Stimulated activated CD4-positive, alpha-beta T cell treated with anti-CD3 and anti-CD28 coated beads, Interleukin-4, amount 100 ng/mL, for 48 hours (primary cell): ENCODE results near the gene GPATCH11.

Experiments
- DNase-seq, 2 donors: peaks; one replicate each; pipeline ENCODE4 v3.0.0-alpha.2; 2020; ENCODE audit warnings: low read depth in 2 of 2

The GPATCH11 gene

DNA sequence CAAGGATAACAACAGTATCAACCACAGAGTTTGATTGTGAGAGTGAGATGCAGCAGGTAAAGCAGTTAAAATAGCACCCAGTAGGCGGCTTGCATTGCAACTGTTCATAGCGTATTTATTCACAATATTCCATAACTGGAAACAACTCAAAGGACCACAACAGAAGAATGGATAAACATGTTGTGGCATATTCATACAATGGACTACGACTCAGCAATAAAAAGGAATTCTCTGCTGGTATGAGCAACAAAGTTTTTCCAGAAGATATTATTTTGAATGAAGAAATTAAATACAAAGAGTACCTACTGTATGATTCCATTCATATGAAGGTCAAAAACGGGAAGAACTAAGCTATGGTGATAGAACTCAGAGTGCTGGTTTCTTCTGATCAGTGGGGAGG is 25.2 kb downstream of the GPATCH11 start:
- DNase-seq = no peak

DNA sequence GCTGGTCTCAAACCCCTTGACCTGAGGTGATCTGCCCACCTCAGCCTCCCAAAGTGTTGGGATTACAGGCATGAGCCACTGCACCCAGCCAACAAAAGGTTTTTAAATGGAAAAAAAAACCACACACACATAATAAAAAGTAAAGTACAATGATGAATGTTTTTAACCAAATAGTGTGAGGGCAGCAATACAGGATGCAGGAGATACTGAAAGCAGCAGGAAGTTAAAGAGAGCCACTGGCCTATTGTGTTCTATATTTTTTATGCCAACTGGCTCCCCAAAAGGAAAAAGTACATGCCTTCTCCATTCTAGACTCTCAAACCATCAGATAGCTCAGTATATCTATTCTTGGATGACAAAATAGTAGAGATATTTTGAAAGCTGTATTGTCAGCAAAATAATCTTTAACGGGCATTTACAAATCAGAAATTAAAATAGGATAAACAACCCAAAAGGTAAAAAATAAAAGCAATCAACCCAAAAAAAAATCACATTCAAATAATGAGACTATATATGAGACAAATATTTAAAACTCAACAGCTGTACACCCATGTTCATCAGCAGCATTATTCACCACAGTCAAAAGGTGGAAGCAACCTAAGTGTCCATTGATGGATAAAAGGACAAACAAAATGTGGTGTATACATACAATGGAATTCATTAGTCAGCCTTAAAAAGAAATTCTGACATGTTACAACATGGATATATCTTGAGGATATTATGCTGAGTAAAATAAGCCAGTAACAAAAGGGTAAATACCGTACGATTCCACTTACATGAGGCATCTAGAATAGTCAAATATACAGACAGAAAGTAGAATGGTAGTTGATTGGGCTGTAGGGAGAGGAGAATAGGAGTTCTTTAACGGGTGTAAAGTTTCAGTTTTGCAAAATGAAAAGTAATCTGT is 26.2 kb downstream of the GPATCH11 start:
- no peak for DNase-seq

DNA sequence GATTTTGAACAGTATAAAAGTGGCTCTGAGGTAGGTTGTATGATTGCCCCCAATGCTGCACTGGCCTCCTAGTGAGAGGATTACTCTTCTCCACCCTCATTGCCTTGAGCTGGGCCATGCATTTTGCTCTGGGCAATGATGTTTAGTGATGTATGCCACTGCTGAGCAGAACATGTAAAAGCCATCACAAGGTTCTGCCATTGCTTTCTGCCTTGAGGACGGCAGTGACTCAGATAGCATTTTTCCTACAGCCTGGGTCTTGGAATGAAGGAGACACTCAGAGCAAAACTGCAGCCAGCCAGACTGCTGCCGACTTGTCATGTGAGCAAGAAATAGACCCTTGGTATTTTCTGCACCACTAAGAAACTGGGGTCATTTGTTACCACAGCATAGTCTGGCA is 27.6 kb downstream of the GPATCH11 start:
- DNase-seq = no peak

DNA sequence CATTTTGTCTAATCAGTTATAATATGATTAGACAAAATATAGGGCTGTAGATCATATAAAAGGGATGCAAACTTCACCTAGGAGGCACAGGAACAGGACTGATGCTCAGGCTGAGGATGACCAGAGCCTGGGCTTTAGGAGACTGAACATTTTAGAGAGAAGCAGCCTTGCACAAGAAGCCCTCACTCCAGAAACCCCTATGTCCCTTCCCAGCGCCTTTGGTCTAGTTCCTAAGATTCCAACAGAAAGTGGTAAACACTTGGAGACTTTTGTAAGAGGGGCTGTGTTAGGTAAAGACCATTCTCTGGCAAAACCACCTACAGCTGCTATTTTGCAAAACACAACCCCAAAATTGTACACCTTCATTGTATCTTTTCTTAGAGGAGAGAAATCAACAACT is 33.2 kb downstream of the GPATCH11 start:
- DNase-seq = no peak

DNA sequence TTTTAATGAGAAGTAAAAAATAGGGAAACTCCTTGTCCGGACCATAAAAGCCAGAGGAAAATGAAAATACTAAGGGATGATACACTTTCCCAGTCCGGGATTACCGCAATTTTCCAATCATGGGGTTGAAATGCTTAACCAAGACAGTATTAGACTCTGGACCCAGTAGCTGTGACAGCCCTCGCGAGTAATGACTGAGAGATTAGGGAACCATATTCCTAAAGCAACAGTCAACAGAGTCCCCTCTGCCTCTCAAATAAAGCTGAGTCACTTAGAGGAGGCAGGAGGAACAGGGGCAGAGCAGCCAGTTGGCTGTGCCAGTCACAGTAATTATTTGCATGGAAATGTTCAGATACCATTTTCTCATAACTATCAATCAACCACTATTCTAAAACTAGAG is 34.8 kb downstream of the GPATCH11 start:
- DNase-seq = no peak

DNA sequence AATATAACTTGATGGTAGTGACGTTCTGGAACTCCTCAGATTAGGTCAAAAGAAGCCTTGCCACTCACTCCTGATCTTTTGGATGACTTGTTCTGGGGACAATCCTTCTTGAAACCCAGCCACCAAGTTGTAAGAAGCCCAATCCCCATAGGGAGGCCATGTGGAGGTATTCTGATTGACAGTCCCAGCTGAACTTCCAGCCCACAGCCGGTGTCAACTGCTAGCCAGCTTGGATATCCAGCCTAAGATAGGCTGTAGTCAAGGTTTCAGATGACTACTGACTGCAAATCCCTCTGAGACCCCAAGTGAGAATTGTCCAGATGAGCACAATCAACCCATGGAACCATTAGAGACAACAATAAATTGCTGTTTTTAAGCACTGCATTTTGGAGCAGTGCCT is 41.1 kb downstream of the GPATCH11 start:
- DNase-seq = no peak

DNA sequence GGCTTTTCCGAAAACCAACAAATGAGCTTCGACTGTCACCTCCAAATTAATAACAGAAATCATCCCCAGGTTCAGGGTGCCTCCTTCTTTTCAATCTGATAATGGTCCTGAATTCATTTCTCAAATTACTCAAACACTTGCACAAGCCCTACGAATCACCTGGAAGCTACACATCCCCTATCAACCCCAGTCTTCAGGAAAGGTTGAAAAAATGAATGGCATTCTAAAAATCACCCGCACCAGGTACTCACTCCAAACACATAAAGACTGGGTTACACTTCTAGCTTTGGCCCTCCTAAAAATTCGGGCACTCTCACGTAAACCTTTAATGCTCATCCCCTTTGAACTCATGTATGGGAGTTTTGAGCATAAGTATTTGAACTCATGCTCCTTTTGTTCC is 48.6 kb downstream of the GPATCH11 start:
- no peak for DNase-seq

DNA sequence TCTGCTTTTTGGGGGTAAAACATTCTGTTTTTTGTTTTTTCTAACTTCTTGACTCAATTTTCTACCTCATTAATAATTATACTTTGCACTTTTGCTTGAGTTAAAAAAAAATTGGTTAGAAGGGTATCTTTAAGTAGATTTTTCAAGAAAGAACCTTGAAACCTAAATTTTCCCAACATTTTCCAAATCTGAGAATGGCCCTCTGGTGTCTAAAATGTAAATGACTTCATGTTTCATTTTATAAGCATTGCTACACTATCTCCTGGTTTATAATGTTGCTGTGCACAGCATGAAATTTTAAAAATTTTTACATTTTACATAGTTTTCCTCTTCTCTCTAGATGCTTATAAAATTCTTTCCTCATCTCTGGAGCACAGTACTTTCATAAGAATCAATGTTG is 58.2 kb downstream of the GPATCH11 start:
- DNase-seq = no peak

DNA sequence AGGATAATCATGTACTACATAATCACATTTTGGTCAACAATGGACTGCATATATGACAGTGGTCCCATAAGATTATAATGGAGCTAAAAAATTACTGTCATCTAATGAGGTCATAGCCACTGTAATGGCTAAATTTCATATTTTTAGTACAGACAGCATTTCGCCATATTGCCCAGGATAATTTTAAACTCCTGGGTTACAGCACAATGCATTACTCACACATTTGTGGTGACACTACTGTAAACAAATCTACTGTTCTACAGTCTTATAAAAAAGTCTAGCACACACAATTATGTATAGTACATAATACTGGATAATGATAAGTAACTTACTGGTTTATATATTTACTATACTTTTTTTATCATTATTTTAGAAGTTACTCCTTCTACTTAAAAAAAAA is 59.7 kb downstream of the GPATCH11 start:
- DNase-seq = no peak

DNA sequence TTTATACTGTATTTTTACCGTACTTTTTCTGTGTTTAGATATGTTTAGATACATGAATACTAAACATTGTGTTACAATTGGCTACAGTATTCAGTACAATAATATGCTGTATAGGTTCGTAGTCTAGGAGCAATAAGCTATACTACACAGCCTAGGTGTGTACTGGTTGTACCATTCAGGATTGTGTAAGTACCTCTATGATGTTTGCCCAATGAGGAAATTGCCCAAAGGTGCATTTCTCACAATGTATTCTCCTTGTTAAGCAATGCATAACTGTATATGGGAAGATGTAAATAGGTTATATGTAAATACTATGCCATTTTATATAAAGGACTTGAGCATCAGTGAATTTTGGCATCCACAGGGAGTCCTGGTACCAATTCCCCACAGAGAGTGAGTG is 61.7 kb downstream of the GPATCH11 start:
- DNase-seq = no peak

DNA sequence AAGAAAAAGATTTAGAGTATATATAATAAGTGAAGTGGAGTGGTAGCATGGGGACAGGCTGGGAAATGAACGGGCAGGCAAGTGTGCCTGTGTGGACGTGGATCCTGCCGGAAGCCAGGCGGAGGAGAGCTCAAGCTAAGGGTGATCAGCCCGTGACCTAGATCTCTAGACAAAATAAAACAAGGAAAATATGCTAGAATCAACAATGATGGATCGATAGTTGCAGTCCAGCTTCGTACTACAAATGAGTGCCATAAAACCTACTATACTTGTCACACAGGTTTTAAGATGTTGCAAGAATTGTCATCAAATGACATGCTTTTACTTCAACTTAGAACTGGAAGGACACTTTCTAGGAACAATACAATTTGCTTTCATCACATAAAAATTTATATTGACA is 64.0 kb downstream of the GPATCH11 start:
- no peak for DNase-seq
